ENCODE results near the gene FAHD2A.
"Not testable (repeated sequence)": the region's sequence is repeated elsewhere in the genome, so short reads cannot be mapped to it uniquely, and the experiment has no call there.

FAHD2A gene

GRCh38 chr2:95435162-95435871 is 32.8 kb downstream of the FAHD2A start:
- not testable (repeated sequence) for DNase-seq (ENCODE audit: low read depth, low spot score)

DNA sequence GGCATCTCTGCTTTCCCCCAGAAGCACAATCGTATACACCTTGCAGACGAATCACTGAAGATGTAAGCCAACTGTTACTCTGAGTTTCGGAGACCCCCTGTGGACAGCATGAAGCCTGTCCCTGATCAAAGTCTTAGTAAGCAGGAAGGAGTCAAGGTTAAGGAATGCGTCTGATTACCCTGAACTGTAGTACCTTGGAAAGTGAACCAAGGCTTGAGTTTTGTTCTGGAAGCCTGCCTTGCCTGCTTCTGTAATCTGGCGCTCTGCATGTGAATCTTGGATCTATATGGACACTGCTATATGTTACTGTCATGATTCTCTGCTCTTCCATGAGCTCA is 33.3 kb downstream of the FAHD2A start:
- not testable (repeated sequence) for DNase-seq (ENCODE audit: low read depth, low spot score)

GRCh38 chr2:95442474-95443099 is 40.1 kb downstream of the FAHD2A start:
- DNase-seq (ENCODE audit: low read depth, low spot score): not testable (repeated sequence)

DNA sequence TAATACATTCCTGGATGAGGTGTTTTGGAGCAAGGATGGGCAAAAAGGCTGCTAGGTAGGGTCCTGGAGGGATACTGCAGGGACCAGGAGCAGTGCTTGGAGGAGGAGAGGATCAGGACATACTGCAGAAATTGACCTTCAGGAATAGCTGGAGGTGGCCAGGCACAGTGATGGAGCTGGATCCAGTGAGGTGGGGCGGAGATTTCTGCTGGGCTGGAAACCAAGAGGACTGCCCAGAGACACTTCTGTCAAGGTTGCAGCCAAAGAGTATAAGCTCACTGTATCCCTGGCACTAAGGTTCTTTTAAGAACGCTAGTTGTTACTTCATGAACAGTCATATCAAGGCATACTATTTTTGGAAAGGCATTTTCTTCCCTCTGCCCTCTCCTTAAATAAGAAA is 42.8 kb downstream of the FAHD2A start:
- not testable (repeated sequence) for DNase-seq (ENCODE audit: low read depth, low spot score)

GRCh38 chr2:95463292-95463691 is 60.8 kb downstream of the FAHD2A start:
- DNase-seq (ENCODE audit: low read depth, low spot score): not testable (repeated sequence)

Measured in iPS DF 19.7 (cell line).